Measurements from ENCODE around the gene DRG2. TPM values are rescaled to one million over a fixed set of nuclear protein-coding genes. Genes with fewer than 3 reads are reported as not detected.

The DRG2 gene
- total and polyA plus RNA-seq, 2 of the 8 experiments (the other 6 are each of a cell fraction or from before 2014, with no cell fraction given), result 44.6 to 47.8 TPM

DNA sequence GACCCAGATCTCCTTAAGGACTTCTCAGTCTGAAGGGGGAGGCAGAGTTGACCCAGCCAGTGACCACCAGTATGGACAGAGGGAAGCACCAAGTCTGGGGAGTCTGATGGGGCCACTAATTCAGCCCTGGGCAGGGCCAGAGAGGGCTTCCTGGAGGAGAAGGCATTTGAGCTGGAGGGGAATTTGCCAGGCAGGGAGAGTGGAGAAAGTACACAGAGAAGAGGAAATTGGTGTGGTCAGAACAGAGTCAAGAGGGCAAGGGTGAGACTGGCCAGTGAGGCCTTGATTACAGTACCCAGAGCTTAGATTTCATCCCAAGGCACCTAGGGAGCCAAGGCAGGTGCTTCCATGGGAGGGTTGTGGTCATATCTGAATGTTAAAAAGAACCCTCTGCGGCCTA, 57.1 kb downstream of the DRG2 start:
- H2BK12ac ChIP-seq (ENCODE audit: low read depth, low read length), result no peak overlapping the region
- H2BK120ac ChIP-seq (replicated peaks; ENCODE audit: low read depth, low read length), result no peak overlapping the region
- TF ChIP-seq PHF8 (conservative IDR thresholded peaks at IDR 0.05; ENCODE audit: low read depth, low read length) (no peak), NANOG (IDR thresholded peaks at IDR 0.05; ENCODE audit: insufficient read depth, low read depth, low read length, poor library complexity, severe bottlenecking) (no peak), SAP30 (IDR thresholded peaks at IDR 0.05; ENCODE audit: insufficient read depth, insufficient replicate concordance, low read length) (no peak), CTBP2 (IDR thresholded peaks at IDR 0.05; ENCODE audit: borderline replicate concordance, insufficient read depth, insufficient read length, low read length) (no peak), TCF12 (IDR thresholded peaks at IDR 0.05; ENCODE audit: low read depth, low read length) (no peak), SP1 (IDR thresholded peaks at IDR 0.05; ENCODE audit: low read depth, low read length) (no peak), TEAD4 (IDR thresholded peaks at IDR 0.05; ENCODE audit: low read depth, low read length) (no peak), TBP (IDR thresholded peaks at IDR 0.05; ENCODE audit: low read depth, low read length) (no peak), ZNF274 (IDR thresholded peaks at IDR 0.05; ENCODE audit: borderline replicate concordance, extremely low read depth, low read length) (no peak), BACH1 (IDR thresholded peaks at IDR 0.05; ENCODE audit: low read length) (no peak), POU5F1 (IDR thresholded peaks at IDR 0.05; ENCODE audit: low read depth, low read length) (no peak), NRF1 (IDR thresholded peaks at IDR 0.05; ENCODE audit: low read depth, low read length) (no peak), YY1 (IDR thresholded peaks at IDR 0.05; ENCODE audit: low read depth, low read length) (no peak), SIRT6 (IDR thresholded peaks at IDR 0.05; ENCODE audit: low read length) (no peak), MAFK (IDR thresholded peaks at IDR 0.05; ENCODE audit: low read depth, low read length) (no peak)
- no peak overlapping the region for H2AFZ ChIP-seq (ENCODE audit: low read length)
- H3K14ac ChIP-seq (ENCODE audit: insufficient read length), result no peak overlapping the region
- ChIA-PET CTCF (ENCODE audit: partially characterized antibody) (interaction anchor here (0.5 to 10.9 kb wide), 8 partner anchors 7 to 72 kb away, joined by 3 to 141 read pairs (median 16); no protein-coding TSS in a partner anchor), POLR2A (ENCODE audit: partially characterized antibody) (interaction anchor here (0.6 to 2.5 kb wide), 8 partner anchors 8 to 78 kb away, joined by 3 to 13 read pairs (median 5); partner anchors contain the start of gene ALKBH5)
- H2BK20ac ChIP-seq (ENCODE audit: low read length), result no peak overlapping the region
- H3K27me3 ChIP-seq (replicated peaks in 1 of 4; ENCODE audit: control insufficient read depth in 3 of 4, extremely low read depth in 1 of 4, insufficient read depth in 3 of 4, low read length in 3 of 4), result no peaks in the 10 kb centered on the region; a peak in 2 of 7 replicates
- no peaks in the 10 kb centered on the region for H3K23me2 ChIP-seq (ENCODE audit: low read depth, low read length)
- H2BK15ac ChIP-seq (ENCODE audit: low read length), result no peak overlapping the region
- H2AK5ac ChIP-seq (ENCODE audit: low read depth, low read length), result no peak overlapping the region
- no peak for DNase-seq (ENCODE audit: low read depth in 1 of 2, low spot score in 2 of 2)
- H3K27ac ChIP-seq (ENCODE audit: low read depth, low read length), result no peak overlapping the region
- peaks cover 0 to 12% (median 6%) of the 10 kb centered on the region in 4 experiments; a peak in 5 of 7 replicates for H3K4me1 ChIP-seq (replicated peaks in 1 of 4; ENCODE audit: control insufficient read depth in 3 of 4, insufficient read depth in 4 of 4, low read length in 3 of 4)
- FAIRE-seq, result no peak
- H3K79me1 ChIP-seq (ENCODE audit: low read depth, low read length), result no peaks in the 10 kb centered on the region
- H3K4me3 ChIP-seq (ENCODE audit: extremely low read depth in 1 of 4, insufficient read depth in 2 of 4, low read depth in 3 of 4, low read length in 4 of 4), result no peak overlapping the region
- H3K23ac ChIP-seq (ENCODE audit: insufficient read length), result no peak overlapping the region
- peaks cover 0 to 2% of the 10 kb centered on the region in 2 experiments for H4K20me1 ChIP-seq (replicated peaks in 1 of 2; ENCODE audit: control insufficient read depth in 1 of 2, insufficient read depth in 2 of 2, low read length in 2 of 2)
- H3K36me3 ChIP-seq (ENCODE audit: control insufficient read depth in 2 of 4, insufficient read depth in 4 of 4, low read length in 3 of 4), result no peaks in the 10 kb centered on the region
- no peak overlapping the region for H4K5ac ChIP-seq (ENCODE audit: insufficient read length, low read depth, low read length)
- H3K9ac ChIP-seq (replicated peaks in 1 of 4; ENCODE audit: extremely low read depth in 1 of 4, low read depth in 3 of 4, low read length in 3 of 4), result no peak overlapping the region
- H4K91ac ChIP-seq (replicated peaks; ENCODE audit: insufficient read length, low read length), result no peak overlapping the region
- H3K4ac ChIP-seq (replicated peaks; ENCODE audit: insufficient read length, low read depth, low read length), result no peak overlapping the region
- no peak overlapping the region for H3K4me2 ChIP-seq (ENCODE audit: insufficient read depth in 1 of 2, low read depth in 2 of 2, low read length in 2 of 2)
- no peak overlapping the region for H3K18ac ChIP-seq (ENCODE audit: extremely low read depth, low read length)
- 90% methylated on average over 1 of the region's 1 CpG; no CpG with 5 or more reads in 1 of the 2 experiments for WGBS, 2 experiments (ENCODE audit: extremely low coverage in 1 of 2, insufficient coverage in 1 of 2, insufficient read length in 1 of 2, insufficient replicate concordance in 2 of 2, low coverage in 1 of 2, low lambda C conversion rate in 2 of 2, missing lambda C conversion rate in 1 of 2)
- H2BK5ac ChIP-seq (ENCODE audit: low read depth, low read length), result no peak overlapping the region
- no peak overlapping the region for H3K56ac ChIP-seq (replicated peaks; ENCODE audit: insufficient read length, low read depth, low read length)
- H3K79me2 ChIP-seq (ENCODE audit: control insufficient read depth in 1 of 2, insufficient read depth in 2 of 2, low read length in 2 of 2), result no peaks in the 10 kb centered on the region
- H4K8ac ChIP-seq (ENCODE audit: extremely low read depth, insufficient read depth, low read length), result no peak overlapping the region
- no peaks in the 10 kb centered on the region for H3K9me3 ChIP-seq (ENCODE audit: insufficient read depth in 2 of 2, low read depth in 1 of 2, low read length in 1 of 2)
